Neural cell (in vitro differentiated cells): Measurements from ENCODE around the gene CENPO. TPM values are rescaled to one million over a fixed set of nuclear protein-coding genes. Genes with fewer than 3 reads are reported as not detected.

ENCODE experiments used
- H2AFZ ChIP-seq: fragments of 200-600, 300-800 bp; sonication (generic), shearing (Covaris generic); 2 replicates; pipeline ENCODE4 v1.6.0; 2014; ENCODE audit warnings: low read depth, mild to moderate bottlenecking, antibody characterized with exemption, low read length, moderate library complexity
- H3F3A ChIP-seq: fragments of 200-600 bp; shearing (Covaris generic); 2 replicates; pipeline ENCODE4 v1.6.1; 2016; ENCODE audit warnings: mild to moderate bottlenecking, moderate library complexity, mixed read lengths, antibody characterized with exemption, low read length; ENCODE audit not compliant: insufficient read depth, poor library complexity, severe bottlenecking
- H3K27ac ChIP-seq: fragments of 200-600, 300-800 bp; sonication (generic), shearing (Covaris generic); 2 replicates; pipeline ENCODE4 v1.5.1; 2014; ENCODE audit warnings: mild to moderate bottlenecking, low read length, moderate library complexity
- H3K27me3 ChIP-seq: fragments of 300-800, 200-600 bp; sonication (generic), shearing (Covaris generic); 2 replicates; pipeline ENCODE4 v1.6.0; 2014; ENCODE audit warnings: mild to moderate bottlenecking, low read depth, low read length, moderate library complexity; ENCODE audit not compliant: insufficient read depth
- H3K36me3 ChIP-seq: fragments of 300-800, 200-600 bp; sonication (generic), shearing (Covaris generic); 2 replicates; pipeline ENCODE4 v1.5.1; 2014; ENCODE audit warnings: mild to moderate bottlenecking, antibody characterized with exemption, low read length, moderate library complexity; ENCODE audit not compliant: insufficient read depth
- H3K4me2 ChIP-seq: fragments of 300-800, 200-600 bp; sonication (generic), shearing (Covaris generic); 2 replicates; pipeline ENCODE4 v1.6.0; 2014; ENCODE audit warnings: mild to moderate bottlenecking, low read length
- H3K4me3 ChIP-seq: fragments of 300-800, 200-600 bp; sonication (generic), shearing (Covaris generic); 2 replicates; pipeline ENCODE4 v1.5.1; 2014; ENCODE audit warnings: mild to moderate bottlenecking, low read length, moderate library complexity
- H3K79me2 ChIP-seq: fragments of 200-600 bp; shearing (Covaris generic); replicated peaks from 2 replicates; pipeline ENCODE4 v1.6.0; 2014; ENCODE audit warnings: mild to moderate bottlenecking, low read length, moderate library complexity; ENCODE audit not compliant: insufficient read depth
- H3K9ac ChIP-seq: fragments of 300-800, 200-600 bp; sonication (generic), shearing (Covaris generic); 2 replicates; pipeline ENCODE4 v1.6.1; 2016; ENCODE audit warnings: mild to moderate bottlenecking, low read length, mixed read lengths
- H3K9me2 ChIP-seq: fragments of 200-600 bp; shearing (Covaris generic); 2 replicates; pipeline ENCODE4 v1.6.1; 2016; ENCODE audit warnings: mild to moderate bottlenecking, low read length, mixed read lengths; ENCODE audit not compliant: insufficient read depth
- H3K9me3 ChIP-seq: fragments of 200-600, 300-800 bp; sonication (generic), shearing (Covaris generic); 2 replicates; pipeline ENCODE4 v1.6.1; 2016; ENCODE audit warnings: mild to moderate bottlenecking, mixed run types, low read length, moderate library complexity, mixed read lengths
- H4K20me1 ChIP-seq: fragments of 200-600 bp; shearing (Covaris generic); 2 replicates; pipeline ENCODE4 v1.6.1; 2016; ENCODE audit warnings: mild to moderate bottlenecking, mixed run types; ENCODE audit not compliant: insufficient read depth
- EP300 ChIP-seq: fragments of 450-650 bp; conservative IDR thresholded peaks from 2 replicates; pipeline ENCODE4 v1.6.1; 2014; ENCODE audit warnings: antibody characterized with exemption, mild to moderate bottlenecking, moderate library complexity; ENCODE audit not compliant: poor library complexity, severe bottlenecking
- EZH2 ChIP-seq: fragments of 200-600, 300-800 bp; shearing (Covaris generic), sonication (generic); IDR thresholded peaks from 2 replicates; pipeline ENCODE4 v1.6.1; 2014; ENCODE audit warnings: antibody characterized with exemption, low read length, borderline replicate concordance, mild to moderate bottlenecking; ENCODE audit not compliant: insufficient read depth, poor library complexity, severe bottlenecking
- MXI1 ChIP-seq: fragments of 450-650 bp; conservative IDR thresholded peaks from 2 replicates; pipeline ENCODE4 v1.6.1; 2014; ENCODE audit warnings: antibody characterized with exemption, mild to moderate bottlenecking; ENCODE audit not compliant: poor library complexity, severe bottlenecking
- POLR2AphosphoS5 ChIP-seq: IDR thresholded peaks from 2 replicates; pipeline ENCODE4 v1.6.1; 2012
- SMC3 ChIP-seq: fragments of 450-650 bp; conservative IDR thresholded peaks from 2 replicates; pipeline ENCODE4 v1.6.1; 2014; ENCODE audit warnings: antibody characterized with exemption, mild to moderate bottlenecking, moderate library complexity; ENCODE audit not compliant: poor library complexity
- polyA plus RNA-seq: library from polyadenylated mRNA; depleted of rRNA; stranded (reverse); fragments of >200 nt; gene quantifications from 2 replicates; pipeline ENCODE4 v1.2.3, GENCODE V29; 2014
- TF ChIP-seq, protein P1 (sequence below): IDR thresholded peaks from 2 replicates; pipeline ENCODE4 v1.6.1; 2012; ENCODE audit warnings: borderline replicate concordance
- TF ChIP-seq, protein P2 (sequence below): fragments of 450-650 bp; IDR thresholded peaks from 2 replicates; pipeline ENCODE4 v1.5.1; 2014; ENCODE audit warnings: antibody characterized with exemption, mild to moderate bottlenecking, moderate library complexity; ENCODE audit not compliant: poor library complexity, severe bottlenecking

CENPO gene
- polyA plus RNA-seq, 1 donor from 2014 or later, result 4.4 TPM

DNA sequence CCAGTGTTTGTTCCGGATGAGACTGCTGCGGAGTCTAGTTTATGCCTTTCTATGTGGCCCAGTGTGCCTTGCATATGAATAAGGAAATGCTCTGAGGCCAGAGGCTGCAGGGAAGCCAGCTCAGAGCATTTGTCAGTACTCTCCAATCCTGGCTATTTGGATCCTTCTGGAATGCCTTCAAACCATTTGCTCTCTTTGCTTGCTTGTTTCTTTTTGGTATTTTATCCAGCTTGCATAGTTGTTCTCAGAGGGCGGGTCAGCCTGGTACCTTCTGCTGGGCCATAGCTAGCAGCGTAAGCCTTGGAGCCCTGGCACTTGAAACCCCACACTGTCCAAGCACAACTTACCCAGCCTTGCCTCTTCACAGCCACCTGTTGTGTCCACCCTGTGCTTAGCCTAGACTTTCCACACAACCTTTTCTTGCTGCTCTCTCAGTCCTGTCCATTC lies 20.5 kb downstream of the CENPO start:
- Histone ChIP-seq H2AFZ (no peak overlapping the region), H3K27ac (no peak overlapping the region), H4K20me1 (no peaks in the 10 kb centered on the region)

DNA sequence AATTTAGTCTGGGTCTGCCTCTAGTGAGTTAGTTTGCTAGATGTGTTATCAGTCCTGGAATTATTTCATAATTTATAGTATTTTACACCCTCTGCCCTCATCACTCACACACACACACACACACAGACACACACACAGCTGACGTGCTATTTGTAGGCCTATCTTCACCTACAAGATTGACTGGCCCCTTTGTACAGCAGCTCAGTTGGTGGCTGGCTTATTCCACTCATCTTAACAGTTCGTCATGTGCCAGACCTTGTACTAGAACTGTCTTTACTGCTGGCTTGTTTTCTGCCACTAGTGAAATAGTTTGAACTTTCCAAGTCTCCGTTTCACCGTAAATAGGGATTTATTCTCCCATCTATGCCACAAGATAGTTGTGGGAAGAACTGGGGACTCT lies 21.3 kb downstream of the CENPO start:
- Histone ChIP-seq H3K27ac (no peak overlapping the region), H3K4me3 (no peak overlapping the region), H3K4me2 (no peak overlapping the region), H3K9me2 (no peaks in the 10 kb centered on the region), H3K79me2 (peaks cover 10% of the 10 kb centered on the region), H3K36me3 (peaks cover 10% of the 10 kb centered on the region), H3K27me3 (no peaks in the 10 kb centered on the region), H2AFZ (no peak overlapping the region), H4K20me1 (no peaks in the 10 kb centered on the region), H3K9me3 (no peaks in the 10 kb centered on the region), H3K9ac (no peak overlapping the region), H3F3A (no peaks in the 10 kb centered on the region)
- no peak for TF ChIP-seq SMC3
- TF ChIP-seq EZH2, result no peak
- TF ChIP-seq EP300, result no peak
- TF ChIP-seq, protein P1, sequence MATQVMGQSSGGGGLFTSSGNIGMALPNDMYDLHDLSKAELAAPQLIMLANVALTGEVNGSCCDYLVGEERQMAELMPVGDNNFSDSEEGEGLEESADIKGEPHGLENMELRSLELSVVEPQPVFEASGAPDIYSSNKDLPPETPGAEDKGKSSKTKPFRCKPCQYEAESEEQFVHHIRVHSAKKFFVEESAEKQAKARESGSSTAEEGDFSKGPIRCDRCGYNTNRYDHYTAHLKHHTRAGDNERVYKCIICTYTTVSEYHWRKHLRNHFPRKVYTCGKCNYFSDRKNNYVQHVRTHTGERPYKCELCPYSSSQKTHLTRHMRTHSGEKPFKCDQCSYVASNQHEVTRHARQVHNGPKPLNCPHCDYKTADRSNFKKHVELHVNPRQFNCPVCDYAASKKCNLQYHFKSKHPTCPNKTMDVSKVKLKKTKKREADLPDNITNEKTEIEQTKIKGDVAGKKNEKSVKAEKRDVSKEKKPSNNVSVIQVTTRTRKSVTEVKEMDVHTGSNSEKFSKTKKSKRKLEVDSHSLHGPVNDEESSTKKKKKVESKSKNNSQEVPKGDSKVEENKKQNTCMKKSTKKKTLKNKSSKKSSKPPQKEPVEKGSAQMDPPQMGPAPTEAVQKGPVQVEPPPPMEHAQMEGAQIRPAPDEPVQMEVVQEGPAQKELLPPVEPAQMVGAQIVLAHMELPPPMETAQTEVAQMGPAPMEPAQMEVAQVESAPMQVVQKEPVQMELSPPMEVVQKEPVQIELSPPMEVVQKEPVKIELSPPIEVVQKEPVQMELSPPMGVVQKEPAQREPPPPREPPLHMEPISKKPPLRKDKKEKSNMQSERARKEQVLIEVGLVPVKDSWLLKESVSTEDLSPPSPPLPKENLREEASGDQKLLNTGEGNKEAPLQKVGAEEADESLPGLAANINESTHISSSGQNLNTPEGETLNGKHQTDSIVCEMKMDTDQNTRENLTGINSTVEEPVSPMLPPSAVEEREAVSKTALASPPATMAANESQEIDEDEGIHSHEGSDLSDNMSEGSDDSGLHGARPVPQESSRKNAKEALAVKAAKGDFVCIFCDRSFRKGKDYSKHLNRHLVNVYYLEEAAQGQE, result no peak
- TF ChIP-seq, protein P2, sequence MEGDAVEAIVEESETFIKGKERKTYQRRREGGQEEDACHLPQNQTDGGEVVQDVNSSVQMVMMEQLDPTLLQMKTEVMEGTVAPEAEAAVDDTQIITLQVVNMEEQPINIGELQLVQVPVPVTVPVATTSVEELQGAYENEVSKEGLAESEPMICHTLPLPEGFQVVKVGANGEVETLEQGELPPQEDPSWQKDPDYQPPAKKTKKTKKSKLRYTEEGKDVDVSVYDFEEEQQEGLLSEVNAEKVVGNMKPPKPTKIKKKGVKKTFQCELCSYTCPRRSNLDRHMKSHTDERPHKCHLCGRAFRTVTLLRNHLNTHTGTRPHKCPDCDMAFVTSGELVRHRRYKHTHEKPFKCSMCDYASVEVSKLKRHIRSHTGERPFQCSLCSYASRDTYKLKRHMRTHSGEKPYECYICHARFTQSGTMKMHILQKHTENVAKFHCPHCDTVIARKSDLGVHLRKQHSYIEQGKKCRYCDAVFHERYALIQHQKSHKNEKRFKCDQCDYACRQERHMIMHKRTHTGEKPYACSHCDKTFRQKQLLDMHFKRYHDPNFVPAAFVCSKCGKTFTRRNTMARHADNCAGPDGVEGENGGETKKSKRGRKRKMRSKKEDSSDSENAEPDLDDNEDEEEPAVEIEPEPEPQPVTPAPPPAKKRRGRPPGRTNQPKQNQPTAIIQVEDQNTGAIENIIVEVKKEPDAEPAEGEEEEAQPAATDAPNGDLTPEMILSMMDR, result no peak
- no peak for TF ChIP-seq MXI1

More for the DNA sequence above, 20.5 kb downstream of the CENPO start:
- H3K27me3 ChIP-seq, result no peaks in the 10 kb centered on the region
- no peaks in the 10 kb centered on the region for H3F3A ChIP-seq
- no peaks in the 10 kb centered on the region for H3K9me3 ChIP-seq
- no peak overlapping the region for H3K4me3 ChIP-seq
- TF ChIP-seq SMC3 (no peak), POLR2AphosphoS5 (no peak)
- TF ChIP-seq, protein P1, result no peak
- H3K79me2 ChIP-seq, result peaks cover 13% of the 10 kb centered on the region
- no peaks in the 10 kb centered on the region for H3K9me2 ChIP-seq
- H3K9ac ChIP-seq, result no peak overlapping the region
- peaks cover 10% of the 10 kb centered on the region for H3K36me3 ChIP-seq
- no peak overlapping the region for H3K4me2 ChIP-seq
